HepG2 (cell line): ENCODE measurements around the gene SYCP2. TPM values are rescaled to one million over a fixed set of nuclear protein-coding genes. Genes with fewer than 3 reads are reported as not detected.

Source experiments
- ATF7-NPFF ChIP-seq: sonication (generic); formaldehyde crosslinking; IDR thresholded peaks from 2 replicates; pipeline ENCODE4 v1.8.1; 2023; ENCODE audit warnings: mild to moderate bottlenecking, low read depth, missing genetic modification reagents, moderate library complexity
- CREM ChIP-seq, 2 experiments: sonication (generic) in 1 of 2; formaldehyde crosslinking in 1 of 2; IDR thresholded peaks; 2 replicates each; pipeline versions ENCODE4 v1.4.0 to v1.6.1; 2016 to 2020; ENCODE audit warnings: antibody characterized with exemption in 1 of 2, mild to moderate bottlenecking in 1 of 2, missing genetic modification reagents in 1 of 2
- DNMT1 ChIP-seq: sonication (generic); formaldehyde crosslinking; IDR thresholded peaks from 2 replicates; pipeline ENCODE4 v1.5.1; 2020; ENCODE audit warnings: mild to moderate bottlenecking, missing genetic modification reagents
- MAFG ChIP-seq: sonication (generic); formaldehyde crosslinking; IDR thresholded peaks from 2 replicates; pipeline ENCODE4 v1.5.1; 2020; ENCODE audit warnings: mild to moderate bottlenecking, missing genetic modification reagents
- MTA1 ChIP-seq: sonication (generic); formaldehyde crosslinking; IDR thresholded peaks from 2 replicates; pipeline ENCODE4 v1.4.0; 2020; ENCODE audit warnings: missing genetic modification reagents, mild to moderate bottlenecking, borderline replicate concordance
- SOX6 ChIP-seq, 2 experiments: fragments of 450-650 bp in 1 of 2; sonication (generic) in 1 of 2; formaldehyde crosslinking in 1 of 2; IDR thresholded peaks; 2 replicates each; pipeline versions ENCODE4 v1.4.0 to v1.6.1; 2017 to 2020; ENCODE audit warnings: antibody characterized with exemption in 1 of 2, mild to moderate bottlenecking in 1 of 2, missing genetic modification reagents in 1 of 2
- ZNF616 ChIP-seq: sonication (generic); formaldehyde crosslinking; IDR thresholded peaks from 2 replicates; pipeline ENCODE4 v1.5.0; 2020; ENCODE audit warnings: low read depth, mild to moderate bottlenecking, missing genetic modification reagents
- ZNF841 ChIP-seq: sonication (generic); formaldehyde crosslinking; IDR thresholded peaks from 2 replicates; pipeline ENCODE4 v1.8.1; 2023; ENCODE audit warnings: missing genetic modification reagents, borderline replicate concordance
- polyA plus RNA-seq, 8 experiments: library from polyadenylated mRNA; depleted of rRNA in 3 of 8; stranded (reverse) in 7 of 8; unstranded in 1 of 8; fragments of >200 nt; fragmentation: Illumina TruSeq in 4 of 8; extraction: Trizol in 4 of 8; gene quantifications; 2 replicates each; pipeline versions ENCODE4 v1.2.1 to v1.2.3, GENCODE V29; 2011 to 2016; ENCODE audit warnings: low read depth in 4 of 8, missing spikeins in 1 of 8, mixed read lengths in 1 of 8; ENCODE audit not compliant: insufficient read depth in 1 of 8
- total RNA-seq, 5 experiments: library from RNA; depleted of rRNA; stranded (reverse); fragments of >200 nt; fragmentation: Illumina TruSeq; extraction: Trizol; gene quantifications; 2 replicates each; pipeline ENCODE4 v1.2.3, GENCODE V29; 2016; ENCODE audit warnings: low read depth in 1 of 5
- TF ChIP-seq, protein P1 (sequence below): sonication (generic); formaldehyde crosslinking; IDR thresholded peaks from 2 replicates; pipeline ENCODE4 v1.4.0; 2020; ENCODE audit warnings: missing genetic modification reagents, borderline replicate concordance
- TF ChIP-seq, protein P2 (sequence below): sonication (generic); formaldehyde crosslinking; IDR thresholded peaks from 2 replicates; pipeline ENCODE4 v1.8.1; 2022; ENCODE audit warnings: low read depth, mild to moderate bottlenecking, missing genetic modification reagents
- TF ChIP-seq, protein P3 (sequence below): IDR thresholded peaks from 2 replicates; pipeline ENCODE4 v1.6.1; 2012; ENCODE audit warnings: low read depth, low read length, improper control_type of control experiment
- TF ChIP-seq, protein P4 (sequence below): sonication (generic); formaldehyde crosslinking; IDR thresholded peaks from 2 replicates; pipeline ENCODE4 v1.4.0; 2020; ENCODE audit warnings: missing genetic modification reagents, borderline replicate concordance

Gene SYCP2
- total and polyA plus RNA-seq, 2 of the 13 experiments (the other 11 are each of a cell fraction or from before 2014, with no cell fraction given): 0.07 to 0.24 TPM

DNA sequence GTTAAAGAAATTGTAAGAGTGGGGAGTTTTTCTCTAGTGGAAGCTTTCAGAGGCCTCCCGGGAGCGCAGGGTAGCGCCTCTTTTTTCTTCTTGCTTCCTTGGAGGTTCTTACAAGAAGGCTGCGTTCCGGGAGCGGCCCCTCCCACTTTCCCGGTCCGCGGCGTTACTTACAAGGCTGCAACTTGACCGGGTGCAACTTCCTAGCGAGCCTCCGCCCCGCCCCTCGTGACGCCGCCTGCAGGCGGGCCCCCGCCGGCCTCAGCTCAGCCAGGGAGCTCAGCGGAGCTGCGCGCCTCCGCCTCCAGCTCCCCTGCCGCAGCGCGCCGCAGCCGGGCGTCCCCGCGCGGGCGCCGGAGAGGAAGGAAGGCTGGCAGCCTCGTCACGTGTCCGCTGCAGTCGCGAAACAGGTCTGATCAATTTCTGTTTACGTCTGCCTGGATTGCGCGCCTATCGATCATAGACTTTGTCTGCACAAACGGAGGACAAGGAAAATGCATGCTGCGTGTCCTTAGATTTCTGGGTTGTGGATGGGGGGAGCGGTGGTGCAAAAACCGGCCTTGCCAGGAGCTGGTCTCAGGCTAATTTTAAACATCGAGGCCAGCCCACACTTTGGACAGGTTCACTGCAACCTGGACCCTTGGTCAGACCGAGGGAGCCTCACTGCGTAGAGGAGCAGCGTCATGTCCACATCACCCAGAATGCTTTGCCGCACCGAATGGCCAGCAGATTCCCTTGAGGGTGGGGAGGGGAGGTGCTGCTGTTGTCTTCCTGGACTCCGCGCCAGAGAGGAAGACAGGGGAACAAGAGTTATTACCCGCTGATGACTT, 6.9 kb upstream of the SYCP2 start, which contains the start of the genes FAM217B and PPP1R3D (continued):
- peak; percentile 78 for TF ChIP-seq CREM (IDR thresholded peaks at IDR 0.05)
- TF ChIP-seq CREM (CRISPR knock-in tag; IDR thresholded peaks at IDR 0.05): no peak; the same call in 1 of the 2 replicates
- TF ChIP-seq, protein P1, sequence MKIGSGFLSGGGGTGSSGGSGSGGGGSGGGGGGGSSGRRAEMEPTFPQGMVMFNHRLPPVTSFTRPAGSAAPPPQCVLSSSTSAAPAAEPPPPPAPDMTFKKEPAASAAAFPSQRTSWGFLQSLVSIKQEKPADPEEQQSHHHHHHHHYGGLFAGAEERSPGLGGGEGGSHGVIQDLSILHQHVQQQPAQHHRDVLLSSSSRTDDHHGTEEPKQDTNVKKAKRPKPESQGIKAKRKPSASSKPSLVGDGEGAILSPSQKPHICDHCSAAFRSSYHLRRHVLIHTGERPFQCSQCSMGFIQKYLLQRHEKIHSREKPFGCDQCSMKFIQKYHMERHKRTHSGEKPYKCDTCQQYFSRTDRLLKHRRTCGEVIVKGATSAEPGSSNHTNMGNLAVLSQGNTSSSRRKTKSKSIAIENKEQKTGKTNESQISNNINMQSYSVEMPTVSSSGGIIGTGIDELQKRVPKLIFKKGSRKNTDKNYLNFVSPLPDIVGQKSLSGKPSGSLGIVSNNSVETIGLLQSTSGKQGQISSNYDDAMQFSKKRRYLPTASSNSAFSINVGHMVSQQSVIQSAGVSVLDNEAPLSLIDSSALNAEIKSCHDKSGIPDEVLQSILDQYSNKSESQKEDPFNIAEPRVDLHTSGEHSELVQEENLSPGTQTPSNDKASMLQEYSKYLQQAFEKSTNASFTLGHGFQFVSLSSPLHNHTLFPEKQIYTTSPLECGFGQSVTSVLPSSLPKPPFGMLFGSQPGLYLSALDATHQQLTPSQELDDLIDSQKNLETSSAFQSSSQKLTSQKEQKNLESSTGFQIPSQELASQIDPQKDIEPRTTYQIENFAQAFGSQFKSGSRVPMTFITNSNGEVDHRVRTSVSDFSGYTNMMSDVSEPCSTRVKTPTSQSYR: peak; percentile 29
- TF ChIP-seq, protein P2, sequence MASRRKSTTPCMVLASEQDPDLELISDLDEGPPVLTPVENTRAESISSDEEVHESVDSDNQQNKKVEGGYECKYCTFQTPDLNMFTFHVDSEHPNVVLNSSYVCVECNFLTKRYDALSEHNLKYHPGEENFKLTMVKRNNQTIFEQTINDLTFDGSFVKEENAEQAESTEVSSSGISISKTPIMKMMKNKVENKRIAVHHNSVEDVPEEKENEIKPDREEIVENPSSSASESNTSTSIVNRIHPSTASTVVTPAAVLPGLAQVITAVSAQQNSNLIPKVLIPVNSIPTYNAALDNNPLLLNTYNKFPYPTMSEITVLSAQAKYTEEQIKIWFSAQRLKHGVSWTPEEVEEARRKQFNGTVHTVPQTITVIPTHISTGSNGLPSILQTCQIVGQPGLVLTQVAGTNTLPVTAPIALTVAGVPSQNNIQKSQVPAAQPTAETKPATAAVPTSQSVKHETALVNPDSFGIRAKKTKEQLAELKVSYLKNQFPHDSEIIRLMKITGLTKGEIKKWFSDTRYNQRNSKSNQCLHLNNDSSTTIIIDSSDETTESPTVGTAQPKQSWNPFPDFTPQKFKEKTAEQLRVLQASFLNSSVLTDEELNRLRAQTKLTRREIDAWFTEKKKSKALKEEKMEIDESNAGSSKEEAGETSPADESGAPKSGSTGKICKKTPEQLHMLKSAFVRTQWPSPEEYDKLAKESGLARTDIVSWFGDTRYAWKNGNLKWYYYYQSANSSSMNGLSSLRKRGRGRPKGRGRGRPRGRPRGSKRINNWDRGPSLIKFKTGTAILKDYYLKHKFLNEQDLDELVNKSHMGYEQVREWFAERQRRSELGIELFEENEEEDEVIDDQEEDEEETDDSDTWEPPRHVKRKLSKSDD (CRISPR knock-in tag): peak; percentile 79
- no peak for TF ChIP-seq ZNF841 (CRISPR knock-in tag)
- TF ChIP-seq, protein P3, sequence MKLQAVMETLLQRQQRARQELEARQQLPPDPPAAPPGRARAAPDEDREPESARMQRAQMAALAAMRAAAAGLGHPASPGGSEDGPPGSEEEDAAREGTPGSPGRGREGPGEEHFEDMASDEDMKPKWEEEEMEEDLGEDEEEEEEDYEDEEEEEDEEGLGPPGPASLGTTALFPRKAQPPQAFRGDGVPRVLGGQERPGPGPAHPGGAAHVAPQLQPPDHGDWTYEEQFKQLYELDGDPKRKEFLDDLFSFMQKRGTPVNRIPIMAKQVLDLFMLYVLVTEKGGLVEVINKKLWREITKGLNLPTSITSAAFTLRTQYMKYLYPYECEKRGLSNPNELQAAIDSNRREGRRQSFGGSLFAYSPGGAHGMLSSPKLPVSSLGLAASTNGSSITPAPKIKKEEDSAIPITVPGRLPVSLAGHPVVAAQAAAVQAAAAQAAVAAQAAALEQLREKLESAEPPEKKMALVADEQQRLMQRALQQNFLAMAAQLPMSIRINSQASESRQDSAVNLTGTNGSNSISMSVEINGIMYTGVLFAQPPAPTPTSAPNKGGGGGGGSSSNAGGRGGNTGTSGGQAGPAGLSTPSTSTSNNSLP: peak; percentile 72
- TF ChIP-seq, protein P4, sequence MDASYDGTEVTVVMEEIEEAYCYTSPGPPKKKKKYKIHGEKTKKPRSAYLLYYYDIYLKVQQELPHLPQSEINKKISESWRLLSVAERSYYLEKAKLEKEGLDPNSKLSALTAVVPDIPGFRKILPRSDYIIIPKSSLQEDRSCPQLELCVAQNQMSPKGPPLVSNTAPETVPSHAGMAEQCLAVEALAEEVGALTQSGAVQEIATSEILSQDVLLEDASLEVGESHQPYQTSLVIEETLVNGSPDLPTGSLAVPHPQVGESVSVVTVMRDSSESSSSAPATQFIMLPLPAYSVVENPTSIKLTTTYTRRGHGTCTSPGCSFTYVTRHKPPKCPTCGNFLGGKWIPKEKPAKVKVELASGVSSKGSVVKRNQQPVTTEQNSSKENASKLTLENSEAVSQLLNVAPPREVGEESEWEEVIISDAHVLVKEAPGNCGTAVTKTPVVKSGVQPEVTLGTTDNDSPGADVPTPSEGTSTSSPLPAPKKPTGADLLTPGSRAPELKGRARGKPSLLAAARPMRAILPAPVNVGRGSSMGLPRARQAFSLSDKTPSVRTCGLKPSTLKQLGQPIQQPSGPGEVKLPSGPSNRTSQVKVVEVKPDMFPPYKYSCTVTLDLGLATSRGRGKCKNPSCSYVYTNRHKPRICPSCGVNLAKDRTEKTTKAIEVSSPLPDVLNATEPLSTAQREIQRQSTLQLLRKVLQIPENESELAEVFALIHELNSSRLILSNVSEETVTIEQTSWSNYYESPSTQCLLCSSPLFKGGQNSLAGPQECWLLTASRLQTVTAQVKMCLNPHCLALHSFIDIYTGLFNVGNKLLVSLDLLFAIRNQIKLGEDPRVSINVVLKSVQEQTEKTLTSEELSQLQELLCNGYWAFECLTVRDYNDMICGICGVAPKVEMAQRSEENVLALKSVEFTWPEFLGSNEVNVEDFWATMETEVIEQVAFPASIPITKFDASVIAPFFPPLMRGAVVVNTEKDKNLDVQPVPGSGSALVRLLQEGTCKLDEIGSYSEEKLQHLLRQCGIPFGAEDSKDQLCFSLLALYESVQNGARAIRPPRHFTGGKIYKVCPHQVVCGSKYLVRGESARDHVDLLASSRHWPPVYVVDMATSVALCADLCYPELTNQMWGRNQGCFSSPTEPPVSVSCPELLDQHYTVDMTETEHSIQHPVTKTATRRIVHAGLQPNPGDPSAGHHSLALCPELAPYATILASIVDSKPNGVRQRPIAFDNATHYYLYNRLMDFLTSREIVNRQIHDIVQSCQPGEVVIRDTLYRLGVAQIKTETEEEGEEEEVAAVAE (CRISPR knock-in tag): peak; percentile 73; the same call in 1 of the 2 replicates
- TF ChIP-seq ZNF616 (CRISPR knock-in tag): no peak; the same call in 1 of the 2 replicates
- peak; percentile 95; the same call in 1 of the 2 replicates for TF ChIP-seq DNMT1 (CRISPR knock-in tag)
- no peak for TF ChIP-seq SOX6 (IDR thresholded peaks at IDR 0.05)
- TF ChIP-seq SOX6 (CRISPR knock-in tag; IDR thresholded peaks at IDR 0.05): peak; percentile 54; the same call in 1 of the 2 replicates
- TF ChIP-seq ATF7-NPFF (CRISPR knock-in tag): peak; percentile 88
- no peak for TF ChIP-seq MAFG (CRISPR knock-in tag)
- TF ChIP-seq MTA1: peak; percentile 96
